GM12878 (cell line): ENCODE results near the gene NIP7. TPM values are rescaled to one million over a fixed set of nuclear protein-coding genes. Genes with fewer than 3 reads are reported as not detected.

Experiments
- ATAC-seq: fragments of 200-7000 bp; cut with Tn5 transposase; 3 replicates; pipeline ENCODE4 v1.9.1; 2020; ENCODE audit warnings: mild to moderate bottlenecking, moderate library complexity
- BruUV-seq: library from RNA; stranded (reverse); fragments of 400-500 nt; replicated peaks from 2 replicates; lab custom pipeline; 2021; lab: Mats Ljungman, UMichigan
- CTCF ChIA-PET: fragments of 300-600 bp; sonication (Branson Sonifier 250); formaldehyde crosslinking; extraction: SDS; loops from one replicate; lab custom pipeline; 2021; ENCODE audit warnings: inconsistent platforms; lab: Yijun Ruan, JAX
- POLR2A ChIA-PET: fragments of 350-600 bp; formaldehyde crosslinking; extraction: SDS; loops from one replicate; lab custom pipeline; 2021; ENCODE audit warnings: inconsistent platforms; lab: Charles Lee
- RAD21 ChIA-PET: fragments of 300-600 bp; sonication (Branson Sonifier 250); formaldehyde crosslinking; loops from one replicate; lab custom pipeline; 2023; ENCODE audit warnings: antibody characterized with exemption; ENCODE audit not compliant: unreplicated experiment; lab: Charles Lee
- SMC1A ChIA-PET: fragments of 300-600 bp; sonication (Branson Sonifier 250); formaldehyde crosslinking; loops from one replicate; lab custom pipeline; 2023; ENCODE audit not compliant: unreplicated experiment, uncharacterized antibody; lab: Charles Lee
- DNase-seq: peaks from one replicate; pipeline ENCODE4 v3.0.0-alpha.2; 2011; ENCODE audit warnings: low read depth, low spot score
- FAIRE-seq: peaks from 3 replicates; lab custom pipeline; 2011; peaks lifted over from hg19 to GRCh38; lab: Jason Lieb, UNC
- H2AFZ ChIP-seq: 2 replicates; pipeline ENCODE4 v1.6.0; 2011; ENCODE audit warnings: low read depth, low read length, control low read depth; ENCODE audit not compliant: control insufficient read depth
- H3K27ac ChIP-seq: 2 replicates; pipeline ENCODE4 v1.5.1; 2011; ENCODE audit warnings: control low read depth; ENCODE audit not compliant: control insufficient read depth, insufficient read depth
- H3K27me3 ChIP-seq, 2 experiments: replicated peaks in 1 of 2; 2 replicates each; pipeline versions ENCODE4 v1.6.0 to v1.6.1; 2011; ENCODE audit warnings: low read length in 1 of 2; ENCODE audit not compliant: control insufficient read depth in 2 of 2, insufficient read depth in 2 of 2
- H3K36me3 ChIP-seq, 2 experiments: 2 replicates each; pipeline ENCODE4 v1.5.1; 2011; ENCODE audit warnings: low read length in 1 of 2; ENCODE audit not compliant: control insufficient read depth in 2 of 2, insufficient read depth in 2 of 2
- H3K4me1 ChIP-seq: 2 replicates; pipeline ENCODE4 v1.6.1; 2011; ENCODE audit warnings: mild to moderate bottlenecking, low read length, moderate library complexity, mixed read lengths; ENCODE audit not compliant: control insufficient read depth, insufficient read depth
- H3K4me2 ChIP-seq: 2 replicates; pipeline ENCODE4 v1.6.0; 2011; ENCODE audit warnings: control low read depth; ENCODE audit not compliant: control insufficient read depth, insufficient read depth
- H3K4me3 ChIP-seq: fragments of 200-600 bp; sonication (generic); 2 replicates; pipeline ENCODE4 v1.5.1; 2016
- H3K79me2 ChIP-seq: 2 replicates; pipeline ENCODE4 v1.6.0; 2011; ENCODE audit warnings: low read length; ENCODE audit not compliant: control insufficient read depth, insufficient read depth
- H3K9ac ChIP-seq: 2 replicates; pipeline ENCODE4 v1.8.0; 2011; ENCODE audit warnings: low read length, control low read depth, mixed read lengths; ENCODE audit not compliant: control insufficient read depth, insufficient read depth
- H3K9me3 ChIP-seq: replicated peaks from 3 replicates; pipeline ENCODE4 v1.5.1; 2011; ENCODE audit warnings: mild to moderate bottlenecking, low read length; ENCODE audit not compliant: control insufficient read depth, insufficient read depth
- H4K20me1 ChIP-seq: 2 replicates; pipeline ENCODE4 v1.6.0; 2011; ENCODE audit not compliant: control insufficient read depth, insufficient read depth
- GATAD2B ChIP-seq: fragments of 450-650 bp; conservative IDR thresholded peaks from 2 replicates; pipeline ENCODE4 v1.6.1; 2017; ENCODE audit warnings: low read depth, mild to moderate bottlenecking, moderate library complexity
- HCFC1 ChIP-seq: fragments of 150-350 bp; IDR thresholded peaks from 2 replicates; pipeline ENCODE4 v1.6.1; 2014; ENCODE audit warnings: low read length
- MYB ChIP-seq: fragments of 150-350 bp; IDR thresholded peaks from 2 replicates; pipeline ENCODE4 v1.6.1; 2014; ENCODE audit warnings: mild to moderate bottlenecking, low read depth, low read length, borderline replicate concordance
- NFYA ChIP-seq: IDR thresholded peaks from 2 replicates; pipeline ENCODE4 v1.6.1; 2011; ENCODE audit warnings: low read depth, mild to moderate bottlenecking, low read length, improper control_type of control experiment, borderline replicate concordance
- POLR2AphosphoS2 ChIP-seq: IDR thresholded peaks from 2 replicates; pipeline ENCODE4 v1.6.1; 2011; ENCODE audit warnings: low read depth, mild to moderate bottlenecking, low read length, improper control_type of control experiment, moderate library complexity
- STAT3 ChIP-seq: IDR thresholded peaks from 2 replicates; pipeline ENCODE4 v1.6.1; 2011; ENCODE audit warnings: low read depth, low read length, improper control_type of control experiment
- TBL1XR1 ChIP-seq: IDR thresholded peaks from 2 replicates; pipeline ENCODE4 v1.6.1; 2012; ENCODE audit warnings: low read depth, low read length, improper control_type of control experiment
- YY1 ChIP-seq: IDR thresholded peaks from 2 replicates; pipeline ENCODE4 v1.6.1; 2011; ENCODE audit warnings: low read depth, mild to moderate bottlenecking, low read length
- ZSCAN29 ChIP-seq: fragments of 450-650 bp; IDR thresholded peaks from 2 replicates; pipeline ENCODE4 v1.6.1; 2017; ENCODE audit warnings: mild to moderate bottlenecking, moderate library complexity
- WGBS: methylation state at CpG from one replicate; pipeline ENCODE4 v1.1.6; 2016; ENCODE audit warnings: low lambda C conversion rate; ENCODE audit not compliant: insufficient replicate concordance, insufficient coverage; ENCODE audit errors: missing lambda C conversion rate; 5-methylcytosine and 5-hydroxymethylcytosine counted together
- in situ Hi-C: fragments of 300-500 bp; cut with MboI; formaldehyde crosslinking; loops from 9 replicates; pipeline ENCODE4 v1.14.3; 2018; ENCODE audit warnings: mixed read lengths
- intact Hi-C: fragments of 100-400 bp; cut with micrococcal nuclease; formaldehyde crosslinking; loops from one replicate; pipeline ENCODE4 v1.14.2; 2022; ENCODE audit not compliant: unreplicated experiment
- polyA plus RNA-seq, 11 experiments: library from polyadenylated mRNA; depleted of rRNA in 4 of 11; unstranded in 6 of 11; stranded (reverse) in 5 of 11; fragments of >200 nt; fragmentation: Nextera tagmentation in 4 of 11; fragmentation: Illumina TruSeq in 1 of 11; extraction: Ambion mirVana in 4 of 11; extraction: Trizol in 1 of 11; gene quantifications; 1 replicate in 1 of 11; 2 replicates in 10 of 11; pipeline versions ENCODE4 v1.2.1 to v1.2.3, GENCODE V29; 2011 to 2016; ENCODE audit warnings: inconsistent platforms in 2 of 11, missing spikeins in 2 of 11, low read depth in 1 of 11
- total RNA-seq, 4 experiments: library from RNA; depleted of rRNA in 3 of 4; stranded (reverse); fragments of >200 nt in 3 of 4; fragmentation: Illumina TruSeq in 1 of 4; extraction: Trizol in 1 of 4; gene quantifications; 2 replicates each; pipeline versions ENCODE4 v1.2.1 to v1.2.3, GENCODE V29; 2013 to 2021
- TF ChIP-seq, protein P1 (sequence below): IDR thresholded peaks from 2 replicates; pipeline ENCODE4 v1.6.1; 2012; ENCODE audit warnings: low read length, inconsistent platforms

Gene NIP7
- total and polyA plus RNA-seq, 10 of the 15 experiments (the other 5 are each of a cell fraction or from before 2014, with no cell fraction given), result 18.8 to 62.9 (median 56.7) TPM

DNA sequence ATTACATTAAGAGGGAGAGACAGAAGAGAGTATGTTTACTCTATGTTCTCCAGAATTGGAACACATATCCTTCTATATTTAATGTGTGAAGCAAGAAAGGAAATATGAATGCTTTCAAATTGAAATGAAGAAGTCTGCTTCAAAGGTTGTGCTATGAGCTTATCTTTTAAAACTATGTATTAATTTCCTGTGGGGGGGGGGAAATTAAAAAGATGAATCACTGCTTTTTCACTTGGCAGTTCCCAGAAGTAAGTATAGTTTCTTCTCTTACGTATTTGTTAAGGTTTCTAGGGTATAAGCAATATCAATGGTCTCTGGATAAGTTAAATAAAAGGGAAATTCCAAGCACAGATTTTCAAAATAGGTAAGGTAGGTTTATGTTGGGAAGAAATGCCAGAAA is 39.2 kb downstream of the NIP7 start:
- ATAC-seq (no peak), FAIRE-seq (no peak), DNase-seq (no peak)
- no peaks in the 10 kb centered on the region for H4K20me1 ChIP-seq
- ChIA-PET SMC1A (interaction anchor here (0.6 to 1.5 kb wide), 2 partner anchors 17 to 278 kb away, joined by 3 to 5 read pairs; no protein-coding TSS in a partner anchor), RAD21 (interaction anchor here (0.6 kb wide), 1 partner anchor 64 kb away, joined by 3 read pairs; no protein-coding TSS in a partner anchor), POLR2A (interaction anchor here (0.6 kb wide), 4 partner anchors 236 to 511 kb away, joined by 4 to 11 read pairs (median 8); no protein-coding TSS in a partner anchor), CTCF (interaction anchor here (0.8 to 1.4 kb wide), 2 partner anchors 18 to 192 kb away, joined by 3 to 5 read pairs; no protein-coding TSS in a partner anchor)
- WGBS, result 50% methylated on average over 1 of the region's 1 CpG
- H3K79me2 ChIP-seq, result peaks cover 15% of the 10 kb centered on the region
- no peak overlapping the region for H3K27ac ChIP-seq
- TF ChIP-seq YY1 (no peak), HCFC1 (no peak), STAT3 (no peak), MYB (no peak), ZSCAN29 (no peak), NFYA (no peak), GATAD2B (no peak), TBL1XR1 (no peak)
- no peak overlapping the region for H3K4me3 ChIP-seq
- peaks cover 9% of the 10 kb centered on the region for H3K4me1 ChIP-seq
- intact Hi-C loops (no loop called here), in situ Hi-C loops (no loop called here)
- no peaks in the 10 kb centered on the region for H3K27me3 ChIP-seq
- no peak overlapping the region for H3K4me2 ChIP-seq
- no peaks in the 10 kb centered on the region for H3K9me3 ChIP-seq
- H3K36me3 ChIP-seq, result peaks cover 2 to 26% of the 10 kb centered on the region in 2 experiments; a peak in 2 of 4 replicates
- H2AFZ ChIP-seq, result no peak overlapping the region
- BruUV-seq, result no TSS peak
- H3K9ac ChIP-seq, result no peak overlapping the region

- H3K27ac ChIP-seq, result no peak overlapping the region
- 8% methylated on average over 2 of the region's 2 CpGs for WGBS
- CTCF ChIA-PET, result interaction anchor here (0.6 to 3.0 kb wide), 7 partner anchors 14 to 390 kb away, joined by 3 to 20 read pairs (median 4); partner anchors contain the start of gene NOB1
- RAD21 ChIA-PET, result no interaction called here
- FAIRE-seq, result no peak
- H3K27me3 ChIP-seq, result no peaks in the 10 kb centered on the region
- H3K4me2 ChIP-seq, result no peak overlapping the region
- SMC1A ChIA-PET, result interaction anchor here (1.0 to 1.1 kb wide), 3 partner anchors 15 to 373 kb away, joined by 3 to 6 read pairs (median 4); partner anchors contain the start of gene NOB1
- BruUV-seq, result no TSS peak
- H3K36me3 ChIP-seq, result peaks cover 2 to 20% of the 10 kb centered on the region in 2 experiments; a peak in 2 of 4 replicates
- no peak for DNase-seq
- H3K79me2 ChIP-seq, result peaks cover 36% of the 10 kb centered on the region
- in situ Hi-C loops (no loop called here), intact Hi-C loops (no loop called here)
- TF ChIP-seq POLR2AphosphoS2, result no peak
- TF ChIP-seq, protein P1, sequence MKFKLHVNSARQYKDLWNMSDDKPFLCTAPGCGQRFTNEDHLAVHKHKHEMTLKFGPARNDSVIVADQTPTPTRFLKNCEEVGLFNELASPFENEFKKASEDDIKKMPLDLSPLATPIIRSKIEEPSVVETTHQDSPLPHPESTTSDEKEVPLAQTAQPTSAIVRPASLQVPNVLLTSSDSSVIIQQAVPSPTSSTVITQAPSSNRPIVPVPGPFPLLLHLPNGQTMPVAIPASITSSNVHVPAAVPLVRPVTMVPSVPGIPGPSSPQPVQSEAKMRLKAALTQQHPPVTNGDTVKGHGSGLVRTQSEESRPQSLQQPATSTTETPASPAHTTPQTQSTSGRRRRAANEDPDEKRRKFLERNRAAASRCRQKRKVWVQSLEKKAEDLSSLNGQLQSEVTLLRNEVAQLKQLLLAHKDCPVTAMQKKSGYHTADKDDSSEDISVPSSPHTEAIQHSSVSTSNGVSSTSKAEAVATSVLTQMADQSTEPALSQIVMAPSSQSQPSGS, result no peak
- no peak overlapping the region for H2AFZ ChIP-seq
- no peak overlapping the region for H3K9ac ChIP-seq
- ATAC-seq, result no peak
- no peaks in the 10 kb centered on the region for H3K9me3 ChIP-seq
- POLR2A ChIA-PET, result interaction anchor here (0.6 to 1.0 kb wide), 4 partner anchors 40 to 1288 kb away, joined by 3 to 6 read pairs (median 4); no protein-coding TSS in a partner anchor
- peaks cover 9% of the 10 kb centered on the region for H3K4me1 ChIP-seq
- H4K20me1 ChIP-seq, result no peaks in the 10 kb centered on the region
- no peak overlapping the region for H3K4me3 ChIP-seq
Observed at GRCh38 chr16:69381231-69381630, 41.7 kb downstream of the NIP7 start.
